Measurements from ENCODE around the gene BHMT.

The BHMT gene

GRCh38 chr5:79111387-79111959 is at the start of gene BHMT:
Gene BHMT, plus strand, starts transcription at chr5:79111809. Its CDS starts 77 bp downstream, at chr5:79111886.
- no peak for DNase-seq (ENCODE audit: low read depth in 2 of 2, low spot score in 1 of 2)

- no peak for DNase-seq (ENCODE audit: low read depth in 2 of 2, low spot score in 1 of 2)
These were observed 49.2 kb upstream of the BHMT start for GRCh38 chr5:79062436-79062835.

GRCh38 chr5:79069488-79070349 is 41.9 kb upstream of the BHMT start, which contains the start of the genes BHMT2 and DMGDH:
Gene BHMT2, plus strand, starts transcription at chr5:79069767. Its CDS starts 16 bp downstream, at chr5:79069783.
Gene DMGDH, minus strand, starts transcription at chr5:79069674. Its CDS starts 54 bp downstream, at chr5:79069620.
- DNase-seq (ENCODE audit: low read depth in 2 of 2, low spot score in 1 of 2) = no peak

GRCh38 chr5:79070350-79070667 is 41.3 kb upstream of the BHMT start:
- DNase-seq (ENCODE audit: low read depth in 2 of 2, low spot score in 1 of 2) = no peak

GRCh38 chr5:79074641-79075040 is 37.0 kb upstream of the BHMT start:
- DNase-seq (ENCODE audit: low read depth in 2 of 2, low spot score in 1 of 2) = no peak

- no peak for DNase-seq (ENCODE audit: low read depth in 2 of 2, low spot score in 1 of 2)
These were observed 35.8 kb upstream of the BHMT start for GRCh38 chr5:79075646-79076426.

GRCh38 chr5:79076819-79077218 is 34.8 kb upstream of the BHMT start:
- DNase-seq (ENCODE audit: low read depth in 2 of 2, low spot score in 1 of 2) = no peak

GRCh38 chr5:79077680-79078365 is 33.8 kb upstream of the BHMT start:
- no peak for DNase-seq (ENCODE audit: low read depth in 2 of 2, low spot score in 1 of 2)

GRCh38 chr5:79080804-79081203 is 30.8 kb upstream of the BHMT start:
- DNase-seq (ENCODE audit: low read depth in 2 of 2, low spot score in 1 of 2) = no peak

- no peak for DNase-seq (ENCODE audit: low read depth in 2 of 2, low spot score in 1 of 2)
These were observed 29.8 kb upstream of the BHMT start for GRCh38 chr5:79081779-79082178.

GRCh38 chr5:79086116-79086515 is 25.5 kb upstream of the BHMT start:
- no peak for DNase-seq (ENCODE audit: low read depth in 2 of 2, low spot score in 1 of 2)

GRCh38 chr5:79088507-79088906 is 23.1 kb upstream of the BHMT start:
- no peak for DNase-seq (ENCODE audit: low read depth in 2 of 2, low spot score in 1 of 2)

GRCh38 chr5:79091064-79091463 is 20.5 kb upstream of the BHMT start:
- DNase-seq (ENCODE audit: low read depth in 2 of 2, low spot score in 1 of 2) = no peak

GRCh38 chr5:79093762-79094161 is 17.8 kb upstream of the BHMT start:
- no peak for DNase-seq (ENCODE audit: low read depth in 2 of 2, low spot score in 1 of 2)

GRCh38 chr5:79105868-79106267 is 5.7 kb upstream of the BHMT start:
- DNase-seq (ENCODE audit: low read depth in 2 of 2, low spot score in 1 of 2) = no peak

GRCh38 chr5:79107020-79107796 is 4.4 kb upstream of the BHMT start:
- DNase-seq (ENCODE audit: low read depth in 2 of 2, low spot score in 1 of 2) = no peak

GRCh38 chr5:79108086-79108485 is 3.5 kb upstream of the BHMT start:
- no peak for DNase-seq (ENCODE audit: low read depth in 2 of 2, low spot score in 1 of 2)

- DNase-seq (ENCODE audit: low read depth in 2 of 2, low spot score in 1 of 2) = no peak
These were observed 2.8 kb upstream of the BHMT start for GRCh38 chr5:79108792-79109191.

GRCh38 chr5:79109527-79110492 is 1.8 kb upstream of the BHMT start:
- DNase-seq (ENCODE audit: low read depth in 2 of 2, low spot score in 1 of 2) = no peak
